Body of pancreas (tissue), 4 donors: ENCODE measurements around the gene EVA1A. TPM values are rescaled to one million over a fixed set of nuclear protein-coding genes. Genes with fewer than 3 reads are reported as not detected.

Source experiments
- ATAC-seq: fragments of 150-250 bp; one replicate; pipeline ENCODE4 v1.9.1; 2016
- DNase-seq, 4 donors: peaks; one replicate each; pipeline ENCODE4 v3.0.0-alpha.2; 2019
- H3K27ac ChIP-seq, 4 donors: fragments of 200-600 bp; sonication (generic); 1 replicate in 3 of 4; 2 replicates in 1 of 4; pipeline versions ENCODE4 v1.5.1 to v1.6.1; 2016 to 2019; ENCODE audit warnings: mild to moderate bottlenecking in 1 of 4, mixed read lengths in 1 of 4, moderate library complexity in 1 of 4
- H3K27me3 ChIP-seq, 2 donors: fragments of 200-600 bp; sonication (generic); one replicate each; pipeline ENCODE4 v1.6.0; 2016; ENCODE audit warnings: mild to moderate bottlenecking in 1 of 2
- H3K36me3 ChIP-seq, 2 donors: fragments of 200-600 bp; sonication (generic); replicated peaks in 1 of 2; 2 replicates each; pipeline ENCODE4 v1.5.1; 2016; ENCODE audit warnings: low read depth in 2 of 2; ENCODE audit not compliant: insufficient read depth in 1 of 2
- H3K4me1 ChIP-seq: fragments of 200-600 bp; sonication (generic); one replicate; pipeline ENCODE4 v1.6.0; 2016
- H3K4me3 ChIP-seq, 2 donors: fragments of 200-600 bp; sonication (generic); 1 replicate in 1 of 2; 2 replicates in 1 of 2; pipeline ENCODE4 v1.5.1; 2016 to 2019
- H3K9me3 ChIP-seq, 3 donors: fragments of 200-600 bp; sonication (generic); 1 replicate in 2 of 3; 2 replicates in 1 of 3; pipeline ENCODE4 v1.5.1; 2016
- CTCF ChIP-seq, 7 experiments: fragments of 450-650 bp in 4 of 7; fragments of 200-600 bp in 3 of 7; sonication (generic) in 3 of 7; IDR thresholded peaks; one replicate each; pipeline ENCODE4 v1.5.1; 2016 to 2019; ENCODE audit warnings: antibody characterized with exemption in 7 of 7
- POLR2A ChIP-seq, 3 donors: fragments of 450-650 bp; IDR thresholded peaks; one replicate each; pipeline ENCODE4 v1.6.1; 2016; ENCODE audit warnings: antibody characterized with exemption in 3 of 3, mild to moderate bottlenecking in 2 of 3
- WGBS, 2 donors: methylation state at CpG; one replicate each; pipeline ENCODE4 v1.1.5; 2017; 5-methylcytosine and 5-hydroxymethylcytosine counted together
- intact Hi-C: fragments of 100-400 bp; cut with DNase I; formaldehyde crosslinking; loops from one replicate; pipeline ENCODE4 v1.15.1; 2023
- total RNA-seq, 2 donors: library from RNA; depleted of rRNA; stranded (reverse); fragments of >200 nt; gene quantifications; one replicate each; pipeline ENCODE4 v1.1.0, GENCODE V29; 2016

EVA1A gene
- total RNA-seq, 2 donors from 2014 or later, result 27.5 to 31.3 TPM

- WGBS, 2 donors, result 85 to 91% methylated on average over 3 of the region's 3 CpGs
- intact Hi-C loops, result loop anchor here (5.0 kb wide), 1 partner anchor 44 kb away; no protein-coding TSS in a partner anchor
- no peak overlapping the region for H3K4me3 ChIP-seq
Observed at GRCh38 chr2:75563591-75563990, 2.9 kb upstream of the EVA1A start.

GRCh38 chr2:75562513-75562864, 1.8 kb upstream of the EVA1A start:
- Histone ChIP-seq H3K4me3 (no peak overlapping the region), H3K9me3 (no peaks in the 10 kb centered on the region), H3K4me1 (peaks cover 29% of the 10 kb centered on the region), H3K36me3 (no peaks in the 10 kb centered on the region), H3K27me3 (no peaks in the 10 kb centered on the region), H3K27ac (no peak overlapping the region)
- intact Hi-C loops, result loop anchor here (5.0 kb wide), 1 partner anchor 45 kb away; no protein-coding TSS in a partner anchor
- TF ChIP-seq POLR2A (IDR thresholded peaks at IDR 0.05) (no peak), CTCF (IDR thresholded peaks at IDR 0.05) (no peak)
- no peak for DNase-seq
- ATAC-seq, result no peak
- 51 to 64% methylated on average over 5 of the region's 5 CpGs for WGBS, 2 donors

More at GRCh38 chr2:75563591-75563990, 2.9 kb upstream of the EVA1A start:
- no peaks in the 10 kb centered on the region for H3K36me3 ChIP-seq
- DNase-seq (no peak), ATAC-seq (no peak)
- no peak for TF ChIP-seq POLR2A (IDR thresholded peaks at IDR 0.05)
- TF ChIP-seq CTCF (IDR thresholded peaks at IDR 0.05), result no peak
- H3K9me3 ChIP-seq, result no peaks in the 10 kb centered on the region
- no peaks in the 10 kb centered on the region for H3K27me3 ChIP-seq
- peaks cover 18% of the 10 kb centered on the region for H3K4me1 ChIP-seq
- no peak overlapping the region for H3K27ac ChIP-seq

GRCh38 chr2:75561566-75562512, 1.1 kb upstream of the EVA1A start:
- no peak for DNase-seq
- H3K4me1 ChIP-seq, result peaks cover 36% of the 10 kb centered on the region
- H3K36me3 ChIP-seq, result no peaks in the 10 kb centered on the region
- peak overlapping the region; percentile 95 to 99 (median 97) for H3K27ac ChIP-seq
- H3K9me3 ChIP-seq, result no peaks in the 10 kb centered on the region
- WGBS, 2 donors, result 61 to 62% methylated on average over 11 of the region's 11 CpGs
- TF ChIP-seq POLR2A (IDR thresholded peaks at IDR 0.05), result no peak
- TF ChIP-seq CTCF (IDR thresholded peaks at IDR 0.05), result no peak
- no peaks in the 10 kb centered on the region for H3K27me3 ChIP-seq
- intact Hi-C loops, result loop anchor here (5.0 kb wide), 1 partner anchor 45 kb away; no protein-coding TSS in a partner anchor
- ATAC-seq, result no peak
- H3K4me3 ChIP-seq, result no peak overlapping the region

- Histone ChIP-seq H3K9me3 (no peaks in the 10 kb centered on the region), H3K27me3 (no peaks in the 10 kb centered on the region), H3K4me1 (peaks cover 51% of the 10 kb centered on the region), H3K36me3 (no peaks in the 10 kb centered on the region), H3K27ac (peak overlapping the region; percentile 95 to 99 (median 97)), H3K4me3 (peak overlapping the region; percentile 56 to 69)
- WGBS, 2 donors, result 1 to 5% methylated on average over 30 to 43 of the region's 43 CpGs
- intact Hi-C loops, result loop anchor here (5.0 kb wide), 1 partner anchor 47 kb away; no protein-coding TSS in a partner anchor
- TF ChIP-seq POLR2A (IDR thresholded peaks at IDR 0.05) (peak in 2 of 3 donors; percentile 63 to 89), CTCF (IDR thresholded peaks at IDR 0.05) (peak in 5 of 7 experiments; percentile 11 to 47 (median 43))
- DNase-seq (peak; percentile 73 to 79 (median 74)), ATAC-seq (peak; percentile 73)
Observed at GRCh38 chr2:75560022-75560767, 544 bp downstream of the EVA1A start.
